Uterus (tissue), 4 donors: Measurements from ENCODE around the gene FRAT2. TPM values are rescaled to one million over a fixed set of nuclear protein-coding genes. Genes with fewer than 3 reads are reported as not detected.

Source experiments
- DNase-seq, 2 donors: peaks; one replicate each; pipeline ENCODE4 v3.0.0-alpha.2; 2019 to 2020
- H3K27ac ChIP-seq, 2 donors: fragments of 200-600 bp; sonication (generic); 1 replicate in 1 of 2; 2 replicates in 1 of 2; pipeline ENCODE4 v1.5.1; 2016 to 2018
- H3K27me3 ChIP-seq, 2 donors: fragments of 200-600 bp; sonication (generic); one replicate each; pipeline ENCODE4 v1.5.1; 2018 to 2019; ENCODE audit warnings: control low read depth in 1 of 2
- H3K36me3 ChIP-seq, 2 donors: fragments of 200-600 bp; sonication (generic); one replicate each; pipeline ENCODE4 v1.5.1; 2019; ENCODE audit warnings: control low read depth in 1 of 2
- H3K4me1 ChIP-seq, 2 donors: fragments of 200-600 bp; sonication (generic); one replicate each; pipeline ENCODE4 v1.5.1; 2018 to 2019; ENCODE audit warnings: control low read depth in 1 of 2
- H3K4me3 ChIP-seq, 2 donors: fragments of 200-600 bp; sonication (generic); 1 replicate in 1 of 2; 2 replicates in 1 of 2; pipeline ENCODE4 v1.5.1; 2018 to 2019; ENCODE audit warnings: mild to moderate bottlenecking in 1 of 2
- H3K9me3 ChIP-seq, 2 donors: fragments of 200-600 bp; sonication (generic); one replicate each; pipeline ENCODE4 v1.5.1; 2019; ENCODE audit warnings: control low read depth in 1 of 2
- CTCF ChIP-seq, 4 experiments: fragments of 200-600 bp in 2 of 4; fragments of 450-650 bp in 2 of 4; sonication (generic) in 2 of 4; IDR thresholded peaks; one replicate each; pipeline ENCODE4 v1.5.1; 2016 to 2019; ENCODE audit warnings: antibody characterized with exemption in 4 of 4, mild to moderate bottlenecking in 2 of 4, moderate library complexity in 1 of 4
- POLR2A ChIP-seq, 2 donors: fragments of 450-650 bp; IDR thresholded peaks; one replicate each; pipeline ENCODE4 v1.6.1; 2016; ENCODE audit warnings: antibody characterized with exemption in 2 of 2, mild to moderate bottlenecking in 1 of 2, moderate library complexity in 1 of 2
- intact Hi-C: fragments of 100-400 bp; cut with DNase I; formaldehyde crosslinking; loops from one replicate; pipeline ENCODE4 v1.15.1; 2023; ENCODE audit warnings: low total_unique reads
- total RNA-seq, 4 donors: library from RNA; depleted of rRNA in 3 of 4; stranded (reverse); fragments of >200 nt in 3 of 4; gene quantifications; one replicate each; pipeline versions ENCODE4 v1.1.0 to v1.2.4, GENCODE V29; 2014 to 2023
- donor health status: DM: yes; HTN: yes; CAD: no.

FRAT2 gene
- total RNA-seq, 4 donors from 2014 or later: 2.4 to 14.9 (median 4.8) TPM

DNA sequence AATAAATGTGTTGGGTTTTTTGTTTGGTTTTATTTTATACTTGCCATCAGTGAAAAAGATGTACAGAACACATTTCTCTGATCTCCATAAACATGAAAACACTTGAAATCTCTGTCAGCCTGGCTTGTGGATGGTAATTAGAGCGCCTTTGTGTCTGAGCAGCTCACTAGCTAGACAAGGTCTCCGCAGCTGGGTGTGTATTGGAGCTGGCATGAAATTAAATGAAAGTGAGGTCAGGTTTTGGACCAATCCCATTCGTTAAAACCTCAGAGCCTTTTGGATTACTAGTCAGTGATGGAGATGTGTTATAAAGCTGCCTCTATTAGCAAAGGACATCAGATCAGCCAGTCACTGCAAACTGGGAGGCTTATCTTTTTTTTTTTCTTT lies 12.7 kb downstream of the FRAT2 start:
- Histone ChIP-seq H3K4me3 (no peak overlapping the region), H3K9me3 (no peaks in the 10 kb centered on the region), H3K36me3 (no peaks in the 10 kb centered on the region), H3K27me3 (no peaks in the 10 kb centered on the region), H3K4me1 (peaks cover 0 to 11% of the 10 kb centered on the region in 2 donors), H3K27ac (no peak overlapping the region)
- DNase-seq: no peak
- intact Hi-C loops: no loop called here
- no peak for TF ChIP-seq CTCF (IDR thresholded peaks at IDR 0.05)
- TF ChIP-seq POLR2A (IDR thresholded peaks at IDR 0.05): no peak

DNA sequence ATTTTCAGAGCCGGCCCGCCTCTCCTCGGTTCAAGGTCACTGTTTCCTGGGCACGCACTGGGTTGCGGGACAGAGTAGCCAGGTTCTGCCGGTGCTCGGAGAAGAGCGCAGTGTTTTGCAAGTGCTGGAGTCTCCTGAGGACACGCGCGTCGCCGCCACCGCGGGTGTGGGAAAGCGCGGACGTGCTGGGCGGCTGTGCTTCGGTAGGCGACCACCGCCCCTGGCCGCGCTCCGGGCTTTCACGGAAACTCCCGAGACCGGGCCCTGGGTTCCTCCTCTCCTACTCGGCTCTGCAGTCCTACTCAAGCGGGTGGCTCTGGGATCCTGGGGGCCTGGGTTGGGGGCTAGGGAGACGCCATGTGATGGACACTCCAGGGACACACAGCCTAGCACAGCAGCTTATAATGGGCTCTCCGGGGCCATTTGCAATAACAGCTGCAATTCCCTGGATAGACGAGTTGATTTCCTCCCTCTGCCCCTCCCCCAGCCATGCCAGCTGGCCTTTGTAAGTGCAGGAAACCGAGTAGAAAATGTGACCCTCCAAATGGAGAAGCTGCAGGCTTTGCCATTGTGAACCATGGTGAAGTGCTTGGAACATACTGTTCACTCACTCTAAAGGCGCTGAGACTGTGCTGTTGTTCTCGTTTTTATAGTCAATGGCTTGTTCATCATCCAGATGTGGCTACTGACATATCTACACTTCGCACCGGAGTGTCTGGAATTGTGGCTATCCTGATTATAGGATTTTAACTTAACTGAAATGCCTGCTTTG lies 13.3 kb downstream of the FRAT2 start:
- H3K4me3 ChIP-seq: peak overlapping the region; percentile 6 to 75
- no peaks in the 10 kb centered on the region for H3K36me3 ChIP-seq
- intact Hi-C loops: no loop called here
- no peaks in the 10 kb centered on the region for H3K9me3 ChIP-seq
- no peak overlapping the region for H3K27ac ChIP-seq
- TF ChIP-seq POLR2A (IDR thresholded peaks at IDR 0.05) (no peak), CTCF (IDR thresholded peaks at IDR 0.05) (no peak)
- no peak for DNase-seq
- peaks cover 0 to 11% of the 10 kb centered on the region in 2 donors for H3K4me1 ChIP-seq
- no peaks in the 10 kb centered on the region for H3K27me3 ChIP-seq

DNA sequence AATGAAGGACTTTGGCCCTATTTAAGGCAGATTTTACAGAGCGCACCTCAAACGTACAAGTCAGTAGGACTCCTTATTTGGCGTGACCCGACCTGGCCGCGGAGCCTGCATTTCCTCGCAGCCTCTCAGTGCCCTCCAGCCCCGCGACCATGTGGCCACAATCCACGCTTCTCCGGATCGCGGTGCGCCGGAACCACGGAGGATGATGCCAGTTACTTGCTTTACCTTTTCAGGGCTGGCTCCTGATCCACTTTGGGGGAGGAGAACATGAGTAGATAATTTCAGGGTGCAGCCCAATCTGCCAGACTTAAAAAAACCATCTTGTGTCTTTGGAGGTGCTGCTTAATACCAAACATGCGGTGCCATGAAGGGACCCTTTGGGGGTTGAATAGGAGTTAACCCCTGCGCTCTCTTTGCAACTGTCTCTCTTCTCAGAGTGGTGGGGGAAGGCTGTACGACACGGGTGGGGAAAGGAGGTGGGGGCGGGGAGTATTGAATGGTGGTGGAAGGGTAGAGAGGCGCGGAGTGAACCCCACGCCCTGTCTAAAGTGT lies 14.0 kb downstream of the FRAT2 start:
- H3K27ac ChIP-seq: peak overlapping the region; percentile 97 to 99
- H3K4me3 ChIP-seq: peak overlapping the region; percentile 75 to 99
- DNase-seq: no peak
- no peaks in the 10 kb centered on the region for H3K27me3 ChIP-seq
- no peak for TF ChIP-seq POLR2A (IDR thresholded peaks at IDR 0.05)
- TF ChIP-seq CTCF (IDR thresholded peaks at IDR 0.05): no peak
- H3K9me3 ChIP-seq: no peaks in the 10 kb centered on the region
- intact Hi-C loops: no loop called here
- peaks cover 0 to 11% of the 10 kb centered on the region in 2 donors for H3K4me1 ChIP-seq
- no peaks in the 10 kb centered on the region for H3K36me3 ChIP-seq

DNA sequence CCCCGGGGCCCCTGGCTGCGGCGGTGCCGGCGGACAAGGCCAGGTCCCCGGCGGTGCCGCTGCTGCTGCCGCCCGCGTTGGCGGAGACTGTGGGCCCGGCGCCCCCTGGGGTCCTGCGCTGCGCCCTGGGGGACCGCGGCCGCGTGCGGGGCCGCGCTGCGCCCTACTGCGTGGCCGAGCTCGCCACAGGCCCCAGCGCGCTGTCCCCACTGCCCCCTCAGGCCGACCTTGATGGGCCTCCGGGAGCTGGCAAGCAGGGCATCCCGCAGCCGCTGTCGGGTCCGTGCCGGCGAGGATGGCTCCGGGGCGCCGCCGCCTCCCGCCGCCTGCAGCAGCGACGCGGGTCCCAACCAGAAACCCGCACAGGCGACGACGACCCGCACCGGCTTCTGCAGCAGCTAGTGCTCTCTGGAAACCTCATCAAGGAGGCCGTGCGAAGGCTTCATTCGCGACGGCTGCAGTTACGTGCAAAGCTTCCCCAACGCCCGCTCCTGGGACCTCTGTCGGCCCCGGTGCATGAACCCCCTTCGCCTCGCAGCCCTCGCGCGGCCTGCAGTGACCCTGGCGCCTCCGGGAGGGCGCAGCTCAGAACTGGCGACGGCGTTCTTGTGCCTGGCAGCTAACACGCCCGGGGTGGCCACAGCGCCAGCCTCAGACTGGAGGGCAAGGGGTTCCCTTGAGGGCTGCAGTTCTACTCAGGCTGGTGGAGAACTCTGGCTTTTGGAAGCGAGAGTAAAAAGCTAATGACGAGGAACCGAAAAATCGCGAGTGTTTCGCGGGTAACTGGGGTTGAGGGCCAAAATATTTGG lies 14.7 kb downstream of the FRAT2 start:
- Histone ChIP-seq H3K27me3 (no peaks in the 10 kb centered on the region), H3K4me1 (peaks cover 0 to 11% of the 10 kb centered on the region in 2 donors), H3K36me3 (no peaks in the 10 kb centered on the region), H3K9me3 (no peaks in the 10 kb centered on the region), H3K27ac (peak overlapping the region; percentile 97 to 99), H3K4me3 (peak overlapping the region; percentile 75 to 99)
- DNase-seq: peak in 1 of 2 donors; percentile 26
- TF ChIP-seq CTCF (IDR thresholded peaks at IDR 0.05) (no peak), POLR2A (IDR thresholded peaks at IDR 0.05) (no peak)
- intact Hi-C loops: no loop called here
